ENCODE results near the gene TMEFF1. TPM values are rescaled to one million over a fixed set of nuclear protein-coding genes. Genes with fewer than 3 reads are reported as not detected.
A peak's percentile ranks its signal among the peaks of the same experiment; 100 is the strongest.

Gene TMEFF1
- total RNA-seq, 1 donor: not detected

GRCh38 chr9:100466829-100467221 lies 6.1 kb upstream of the TMEFF1 start:
- H3K27me3 ChIP-seq (ENCODE audit: insufficient read depth, low read length): peaks cover 11% of the 10 kb centered on the region
- no peaks in the 10 kb centered on the region for H3K9me3 ChIP-seq (ENCODE audit: low read depth, low read length)
- no peaks in the 10 kb centered on the region for H3K4me1 ChIP-seq (ENCODE audit: insufficient read depth, low read length)
- H3K4me3 ChIP-seq (ENCODE audit: low read length): no peak overlapping the region

- peaks cover 20% of the 10 kb centered on the region for H3K27me3 ChIP-seq (ENCODE audit: insufficient read depth, low read length)
- H3K4me1 ChIP-seq (ENCODE audit: insufficient read depth, low read length): no peaks in the 10 kb centered on the region
- no peaks in the 10 kb centered on the region for H3K9me3 ChIP-seq (ENCODE audit: low read depth, low read length)
- H3K4me3 ChIP-seq (ENCODE audit: low read length): no peak overlapping the region
Measured at GRCh38 chr9:100468041-100468440, 4.9 kb upstream of the TMEFF1 start.

GRCh38 chr9:100472268-100472667 lies 681 bp upstream of the TMEFF1 start:
- no peaks in the 10 kb centered on the region for H3K9me3 ChIP-seq (ENCODE audit: low read depth, low read length)
- peaks cover 32% of the 10 kb centered on the region for H3K27me3 ChIP-seq (ENCODE audit: insufficient read depth, low read length)
- H3K4me1 ChIP-seq (ENCODE audit: insufficient read depth, low read length): peaks cover 5% of the 10 kb centered on the region
- H3K4me3 ChIP-seq (ENCODE audit: low read length): no peak overlapping the region

GRCh38 chr9:100473276-100474081 lies 530 bp downstream of the TMEFF1 start:
- Histone ChIP-seq H3K27me3 (ENCODE audit: insufficient read depth, low read length) (peaks cover 32% of the 10 kb centered on the region), H3K4me1 (ENCODE audit: insufficient read depth, low read length) (peaks cover 5% of the 10 kb centered on the region), H3K9me3 (ENCODE audit: low read depth, low read length) (no peaks in the 10 kb centered on the region), H3K4me3 (ENCODE audit: low read length) (peak overlapping the region; percentile 13)

- peaks cover 32% of the 10 kb centered on the region for H3K27me3 ChIP-seq (ENCODE audit: insufficient read depth, low read length)
- no peak overlapping the region for H3K4me3 ChIP-seq (ENCODE audit: low read length)
- no peaks in the 10 kb centered on the region for H3K9me3 ChIP-seq (ENCODE audit: low read depth, low read length)
- H3K4me1 ChIP-seq (ENCODE audit: insufficient read depth, low read length): peaks cover 5% of the 10 kb centered on the region
Measured at GRCh38 chr9:100474082-100474923, 1.4 kb downstream of the TMEFF1 start.

- H3K4me3 ChIP-seq (ENCODE audit: low read length): no peak overlapping the region
Measured at GRCh38 chr9:100474924-100475276, 2.0 kb downstream of the TMEFF1 start.

GRCh38 chr9:100477241-100477640 lies 4.3 kb downstream of the TMEFF1 start:
- Histone ChIP-seq H3K9me3 (ENCODE audit: low read depth, low read length) (no peaks in the 10 kb centered on the region), H3K27me3 (ENCODE audit: insufficient read depth, low read length) (peaks cover 19% of the 10 kb centered on the region), H3K4me1 (ENCODE audit: insufficient read depth, low read length) (peaks cover 5% of the 10 kb centered on the region), H3K4me3 (ENCODE audit: low read length) (no peak overlapping the region)

More at GRCh38 chr9:100474924-100475276, 2.0 kb downstream of the TMEFF1 start:
- no peaks in the 10 kb centered on the region for H3K9me3 ChIP-seq (ENCODE audit: low read depth, low read length)
- peaks cover 30% of the 10 kb centered on the region for H3K27me3 ChIP-seq (ENCODE audit: insufficient read depth, low read length)
- H3K4me1 ChIP-seq (ENCODE audit: insufficient read depth, low read length): peaks cover 5% of the 10 kb centered on the region

GRCh38 chr9:100478192-100478591 lies 5.2 kb downstream of the TMEFF1 start:
- H3K4me3 ChIP-seq (ENCODE audit: low read length): no peak overlapping the region
- H3K9me3 ChIP-seq (ENCODE audit: low read depth, low read length): no peaks in the 10 kb centered on the region
- H3K4me1 ChIP-seq (ENCODE audit: insufficient read depth, low read length): peaks cover 5% of the 10 kb centered on the region
- H3K27me3 ChIP-seq (ENCODE audit: insufficient read depth, low read length): peaks cover 15% of the 10 kb centered on the region

- Histone ChIP-seq H3K27me3 (ENCODE audit: insufficient read depth, low read length) (peaks cover 5% of the 10 kb centered on the region), H3K4me1 (ENCODE audit: insufficient read depth, low read length) (no peaks in the 10 kb centered on the region), H3K9me3 (ENCODE audit: low read depth, low read length) (no peaks in the 10 kb centered on the region), H3K4me3 (ENCODE audit: low read length) (no peak overlapping the region)
Measured at GRCh38 chr9:100479820-100480219, 6.9 kb downstream of the TMEFF1 start.

- Histone ChIP-seq H3K9me3 (ENCODE audit: low read depth, low read length) (no peaks in the 10 kb centered on the region), H3K4me3 (ENCODE audit: low read length) (no peak overlapping the region), H3K27me3 (ENCODE audit: insufficient read depth, low read length) (no peaks in the 10 kb centered on the region), H3K4me1 (ENCODE audit: insufficient read depth, low read length) (no peaks in the 10 kb centered on the region)
Measured at GRCh38 chr9:100485196-100485595, 12.2 kb downstream of the TMEFF1 start.

- no peaks in the 10 kb centered on the region for H3K4me1 ChIP-seq (ENCODE audit: insufficient read depth, low read length)
Measured at GRCh38 chr9:100486479-100487176, 13.7 kb downstream of the TMEFF1 start.

GRCh38 chr9:100488177-100488576 lies 15.2 kb downstream of the TMEFF1 start:
- Histone ChIP-seq H3K9me3 (ENCODE audit: low read depth, low read length) (no peaks in the 10 kb centered on the region), H3K27me3 (ENCODE audit: insufficient read depth, low read length) (no peaks in the 10 kb centered on the region), H3K4me3 (ENCODE audit: low read length) (no peak overlapping the region), H3K4me1 (ENCODE audit: insufficient read depth, low read length) (no peaks in the 10 kb centered on the region)

More at GRCh38 chr9:100486479-100487176, 13.7 kb downstream of the TMEFF1 start:
- no peak overlapping the region for H3K4me3 ChIP-seq (ENCODE audit: low read length)
- no peaks in the 10 kb centered on the region for H3K9me3 ChIP-seq (ENCODE audit: low read depth, low read length)
- no peaks in the 10 kb centered on the region for H3K27me3 ChIP-seq (ENCODE audit: insufficient read depth, low read length)

- Histone ChIP-seq H3K4me1 (ENCODE audit: insufficient read depth, low read length) (no peaks in the 10 kb centered on the region), H3K27me3 (ENCODE audit: insufficient read depth, low read length) (no peaks in the 10 kb centered on the region), H3K4me3 (ENCODE audit: low read length) (no peak overlapping the region), H3K9me3 (ENCODE audit: low read depth, low read length) (no peaks in the 10 kb centered on the region)
Measured at GRCh38 chr9:100489836-100490235, 16.9 kb downstream of the TMEFF1 start.

GRCh38 chr9:100492952-100493351 lies 20.0 kb downstream of the TMEFF1 start:
- Histone ChIP-seq H3K27me3 (ENCODE audit: insufficient read depth, low read length) (no peaks in the 10 kb centered on the region), H3K4me1 (ENCODE audit: insufficient read depth, low read length) (no peaks in the 10 kb centered on the region), H3K9me3 (ENCODE audit: low read depth, low read length) (no peaks in the 10 kb centered on the region), H3K4me3 (ENCODE audit: low read length) (no peak overlapping the region)

GRCh38 chr9:100498592-100498991 lies 25.6 kb downstream of the TMEFF1 start:
- no peaks in the 10 kb centered on the region for H3K4me1 ChIP-seq (ENCODE audit: insufficient read depth, low read length)
- no peaks in the 10 kb centered on the region for H3K9me3 ChIP-seq (ENCODE audit: low read depth, low read length)
- H3K27me3 ChIP-seq (ENCODE audit: insufficient read depth, low read length): no peaks in the 10 kb centered on the region
- no peak overlapping the region for H3K4me3 ChIP-seq (ENCODE audit: low read length)

Measured in mononuclear cell (primary cell).